ENCODE results near the gene MFSD1. TPM values are rescaled to one million over a fixed set of nuclear protein-coding genes. Genes with fewer than 3 reads are reported as not detected.

The MFSD1 gene
- total RNA-seq, 1 donor from 2014 or later = 24.8 TPM

DNA sequence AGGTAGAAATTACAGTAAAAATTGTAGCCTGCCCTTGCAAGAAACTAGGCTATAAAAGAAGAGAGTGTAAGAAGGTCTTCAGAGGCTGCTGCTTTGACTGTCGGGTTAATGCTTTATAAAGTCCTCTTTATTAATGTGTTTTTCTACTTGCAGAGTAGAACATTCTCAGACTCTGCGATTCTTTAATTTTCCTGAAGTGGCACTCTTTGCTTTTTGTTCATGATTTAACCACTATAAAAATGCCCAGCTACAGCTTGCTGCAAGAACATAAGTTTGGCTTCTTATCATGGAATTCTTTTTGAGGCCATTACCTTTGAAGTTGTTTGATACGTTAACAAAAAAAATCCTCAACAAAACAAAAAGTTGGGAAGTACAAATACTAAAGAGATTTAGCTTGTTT is 33.8 kb downstream of the MFSD1 start:
- DNase-seq (ENCODE audit: low spot score) = no peak
- Mint-ChIP-seq H3K36me3 (ENCODE audit: low read depth, unreplicated experiment) (peaks cover 3% of the 10 kb centered on the region), H3K4me3 (ENCODE audit: unreplicated experiment) (no peak overlapping the region), H3K27me3 (ENCODE audit: unreplicated experiment) (no peaks in the 10 kb centered on the region), H3K27ac (ENCODE audit: unreplicated experiment) (no peak overlapping the region), H3K4me1 (ENCODE audit: unreplicated experiment) (peaks cover 7% of the 10 kb centered on the region), H3K9me3 (ENCODE audit: unreplicated experiment) (no peaks in the 10 kb centered on the region)
- TF ChIP-seq CTCF (IDR thresholded peaks at IDR 0.05; ENCODE audit: unreplicated experiment) = no peak

GRCh38 chr3:158836312-158836711 is 34.5 kb downstream of the MFSD1 start:
- no peaks in the 10 kb centered on the region for H3K36me3 Mint-ChIP-seq (ENCODE audit: low read depth, unreplicated experiment)
- no peak for TF ChIP-seq CTCF (IDR thresholded peaks at IDR 0.05; ENCODE audit: unreplicated experiment)
- H3K27ac Mint-ChIP-seq (ENCODE audit: unreplicated experiment) = no peak overlapping the region
- peaks cover 7% of the 10 kb centered on the region for H3K4me1 Mint-ChIP-seq (ENCODE audit: unreplicated experiment)
- H3K27me3 Mint-ChIP-seq (ENCODE audit: unreplicated experiment) = no peaks in the 10 kb centered on the region
- no peaks in the 10 kb centered on the region for H3K9me3 Mint-ChIP-seq (ENCODE audit: unreplicated experiment)
- H3K4me3 Mint-ChIP-seq (ENCODE audit: unreplicated experiment) = no peak overlapping the region
- DNase-seq (ENCODE audit: low spot score) = no peak

DNA sequence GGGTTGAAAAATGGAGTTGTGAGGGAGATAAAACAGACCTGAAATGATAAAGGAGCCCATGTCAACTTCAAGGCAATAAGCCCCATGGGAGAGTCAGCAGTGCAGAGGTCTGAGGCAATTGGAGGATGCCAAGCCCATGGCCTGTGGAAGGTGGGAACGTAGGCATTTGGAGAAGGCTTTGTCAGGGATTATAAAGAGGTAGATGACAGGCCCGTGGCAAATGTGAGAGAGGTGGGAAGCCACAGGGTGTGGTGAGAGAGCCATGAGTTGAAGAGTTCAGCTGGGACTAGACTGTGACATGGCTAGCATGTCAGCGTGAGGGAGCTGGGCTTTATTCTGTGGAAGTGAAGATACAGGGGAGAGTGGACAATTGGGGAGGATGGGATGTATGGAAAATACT is 35.4 kb downstream of the MFSD1 start:
- H3K27ac Mint-ChIP-seq (ENCODE audit: unreplicated experiment) = no peak overlapping the region
- peaks cover 7% of the 10 kb centered on the region for H3K4me1 Mint-ChIP-seq (ENCODE audit: unreplicated experiment)
- no peaks in the 10 kb centered on the region for H3K27me3 Mint-ChIP-seq (ENCODE audit: unreplicated experiment)
- no peaks in the 10 kb centered on the region for H3K36me3 Mint-ChIP-seq (ENCODE audit: low read depth, unreplicated experiment)
- no peaks in the 10 kb centered on the region for H3K9me3 Mint-ChIP-seq (ENCODE audit: unreplicated experiment)
- no peak for DNase-seq (ENCODE audit: low spot score)
- H3K4me3 Mint-ChIP-seq (ENCODE audit: unreplicated experiment) = no peak overlapping the region
- TF ChIP-seq CTCF (IDR thresholded peaks at IDR 0.05; ENCODE audit: unreplicated experiment) = no peak

- H3K27me3 Mint-ChIP-seq (ENCODE audit: unreplicated experiment) = peaks cover 7% of the 10 kb centered on the region
- H3K9me3 Mint-ChIP-seq (ENCODE audit: unreplicated experiment) = no peaks in the 10 kb centered on the region
- H3K27ac Mint-ChIP-seq (ENCODE audit: unreplicated experiment) = no peak overlapping the region
- DNase-seq (ENCODE audit: low spot score) = no peak
- no peak overlapping the region for H3K4me3 Mint-ChIP-seq (ENCODE audit: unreplicated experiment)
- no peaks in the 10 kb centered on the region for H3K36me3 Mint-ChIP-seq (ENCODE audit: low read depth, unreplicated experiment)
- no peak for TF ChIP-seq CTCF (IDR thresholded peaks at IDR 0.05; ENCODE audit: unreplicated experiment)
- peaks cover 7% of the 10 kb centered on the region for H3K4me1 Mint-ChIP-seq (ENCODE audit: unreplicated experiment)
Observed at GRCh38 chr3:158839966-158840365, 38.1 kb downstream of the MFSD1 start.

DNA sequence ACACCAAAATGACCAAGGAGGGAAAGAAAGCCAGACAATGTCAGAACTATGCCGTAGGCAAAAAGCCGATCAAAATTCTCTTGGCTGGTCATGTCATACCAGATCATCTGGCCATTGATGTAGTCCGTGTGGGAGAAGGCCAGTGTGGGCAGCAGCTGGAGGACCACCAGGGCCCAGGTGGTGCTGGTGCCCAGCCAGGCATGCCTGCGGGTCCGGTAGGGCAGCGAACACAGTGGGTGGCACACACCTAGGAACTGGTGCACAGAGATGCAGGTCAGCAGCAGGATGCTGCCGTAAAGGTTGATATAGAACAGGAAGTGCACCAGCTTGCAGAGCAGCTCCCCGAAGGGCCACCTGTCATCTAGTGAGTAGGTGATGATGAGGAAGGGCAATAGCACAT is 39.5 kb downstream of the MFSD1 start:
- no peak overlapping the region for H3K27ac Mint-ChIP-seq (ENCODE audit: unreplicated experiment)

More for the DNA sequence above, 39.5 kb downstream of the MFSD1 start:
- no peak overlapping the region for H3K4me3 Mint-ChIP-seq (ENCODE audit: unreplicated experiment)
- no peak for DNase-seq (ENCODE audit: low spot score)
- peaks cover 7% of the 10 kb centered on the region for H3K4me1 Mint-ChIP-seq (ENCODE audit: unreplicated experiment)
- no peak for TF ChIP-seq CTCF (IDR thresholded peaks at IDR 0.05; ENCODE audit: unreplicated experiment)
- no peaks in the 10 kb centered on the region for H3K9me3 Mint-ChIP-seq (ENCODE audit: unreplicated experiment)
- peaks cover 8% of the 10 kb centered on the region for H3K27me3 Mint-ChIP-seq (ENCODE audit: unreplicated experiment)
- H3K36me3 Mint-ChIP-seq (ENCODE audit: low read depth, unreplicated experiment) = no peaks in the 10 kb centered on the region
